DOHH2 (cell line): Measurements from ENCODE around the gene PYGO1.

Experiments used
- H3F3A ChIP-seq: fragments of 200-600 bp; sonication (generic), shearing (Covaris generic); 2 replicates; pipeline ENCODE4 v1.6.0; 2016; ENCODE audit warnings: antibody characterized with exemption, mild to moderate bottlenecking; ENCODE audit not compliant: control insufficient read depth, insufficient read depth
- H3K27ac ChIP-seq: fragments of 200-600 bp; sonication (generic); 2 replicates; pipeline ENCODE4 v1.5.1; 2014; ENCODE audit warnings: low read depth, mild to moderate bottlenecking, low read length, moderate library complexity
- H3K27me3 ChIP-seq: fragments of 200-600 bp; sonication (generic); 2 replicates; pipeline ENCODE4 v1.6.1; 2014; ENCODE audit warnings: mild to moderate bottlenecking, low read length, mixed read lengths; ENCODE audit not compliant: control insufficient read depth
- H3K36me3 ChIP-seq: fragments of 200-600 bp; sonication (generic); 2 replicates; pipeline ENCODE4 v1.6.1; 2014; ENCODE audit warnings: mild to moderate bottlenecking, low read length, moderate library complexity, mixed read lengths; ENCODE audit not compliant: control insufficient read depth
- H3K4me1 ChIP-seq: fragments of 200-600 bp; sonication (generic); 2 replicates; pipeline ENCODE4 v1.6.1; 2014; ENCODE audit warnings: mild to moderate bottlenecking, low read length, mixed read lengths; ENCODE audit not compliant: control insufficient read depth
- H3K4me2 ChIP-seq: fragments of 200-600 bp; sonication (generic); 2 replicates; pipeline ENCODE4 v1.6.0; 2014; ENCODE audit warnings: mild to moderate bottlenecking, low read length, moderate library complexity
- H3K4me3 ChIP-seq: fragments of 200-600 bp; sonication (generic); 2 replicates; pipeline ENCODE4 v1.5.1; 2014; ENCODE audit warnings: mild to moderate bottlenecking, low read length, mixed read lengths
- H3K79me2 ChIP-seq: fragments of 200-600 bp; sonication (generic); 2 replicates; pipeline ENCODE4 v1.6.1; 2014; ENCODE audit warnings: mild to moderate bottlenecking, low read length, mixed read lengths; ENCODE audit not compliant: control insufficient read depth
- H3K9me2 ChIP-seq: fragments of 200-600 bp; sonication (generic); replicated peaks from 2 replicates; pipeline ENCODE4 v1.6.1; 2014; ENCODE audit warnings: mild to moderate bottlenecking, low read length, mixed read lengths; ENCODE audit not compliant: control insufficient read depth
- H3K9me3 ChIP-seq: fragments of 200-600 bp; sonication (generic); 2 replicates; pipeline ENCODE4 v1.6.1; 2014; ENCODE audit warnings: antibody characterized with exemption, low read length, mixed read lengths; ENCODE audit not compliant: control insufficient read depth, insufficient read depth
- H4K20me1 ChIP-seq: fragments of 200-600 bp; sonication (generic); 2 replicates; pipeline ENCODE4 v1.6.0; 2014; ENCODE audit warnings: low read depth, mild to moderate bottlenecking, antibody characterized with exemption, low read length, moderate library complexity; ENCODE audit not compliant: control insufficient read depth, insufficient read depth
- EZH2phosphoT487 ChIP-seq: fragments of 200-600 bp; sonication (generic); IDR thresholded peaks from 2 replicates; pipeline ENCODE4 v1.6.1; 2017; ENCODE audit warnings: borderline replicate concordance, mild to moderate bottlenecking, antibody characterized with exemption, low read length, moderate library complexity, mixed read lengths
- TF ChIP-seq, protein P1 (sequence below): fragments of 200-600 bp; sonication (generic); IDR thresholded peaks from one replicate; pipeline ENCODE4 v1.5.1; 2014; ENCODE audit warnings: antibody characterized with exemption, mild to moderate bottlenecking, low read depth, low read length; ENCODE audit not compliant: poor library complexity, severe bottlenecking

The PYGO1 gene

DNA sequence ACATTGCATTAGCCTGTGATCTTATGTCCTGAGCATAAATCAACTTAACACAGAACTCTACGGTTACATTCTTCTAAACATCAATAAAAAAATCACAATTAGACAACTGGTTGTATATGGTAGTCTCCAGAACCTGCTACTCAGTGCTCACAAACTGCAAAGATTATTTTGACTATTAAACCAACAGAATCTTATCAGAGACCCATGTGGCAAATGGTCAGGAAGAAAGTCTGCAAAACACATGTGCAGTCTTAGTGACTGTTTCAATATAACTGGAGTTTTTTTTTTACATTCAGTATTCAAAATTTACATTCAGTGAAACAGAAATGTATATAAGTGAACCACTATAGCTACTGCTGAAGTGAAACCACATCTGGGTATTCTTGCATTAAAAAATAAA lies 27.3 kb upstream of the PYGO1 start:
- Histone ChIP-seq H3K4me1 (no peaks in the 10 kb centered on the region), H3K9me2 (no peaks in the 10 kb centered on the region), H3K9me3 (no peaks in the 10 kb centered on the region), H3F3A (no peaks in the 10 kb centered on the region), H3K4me3 (no peak overlapping the region), H3K4me2 (no peak overlapping the region), H3K27me3 (peaks cover 14% of the 10 kb centered on the region; the same call in 1 of the 2 replicates), H3K27ac (no peak overlapping the region), H3K79me2 (no peaks in the 10 kb centered on the region), H4K20me1 (no peaks in the 10 kb centered on the region), H3K36me3 (no peaks in the 10 kb centered on the region)
- TF ChIP-seq, protein P1, sequence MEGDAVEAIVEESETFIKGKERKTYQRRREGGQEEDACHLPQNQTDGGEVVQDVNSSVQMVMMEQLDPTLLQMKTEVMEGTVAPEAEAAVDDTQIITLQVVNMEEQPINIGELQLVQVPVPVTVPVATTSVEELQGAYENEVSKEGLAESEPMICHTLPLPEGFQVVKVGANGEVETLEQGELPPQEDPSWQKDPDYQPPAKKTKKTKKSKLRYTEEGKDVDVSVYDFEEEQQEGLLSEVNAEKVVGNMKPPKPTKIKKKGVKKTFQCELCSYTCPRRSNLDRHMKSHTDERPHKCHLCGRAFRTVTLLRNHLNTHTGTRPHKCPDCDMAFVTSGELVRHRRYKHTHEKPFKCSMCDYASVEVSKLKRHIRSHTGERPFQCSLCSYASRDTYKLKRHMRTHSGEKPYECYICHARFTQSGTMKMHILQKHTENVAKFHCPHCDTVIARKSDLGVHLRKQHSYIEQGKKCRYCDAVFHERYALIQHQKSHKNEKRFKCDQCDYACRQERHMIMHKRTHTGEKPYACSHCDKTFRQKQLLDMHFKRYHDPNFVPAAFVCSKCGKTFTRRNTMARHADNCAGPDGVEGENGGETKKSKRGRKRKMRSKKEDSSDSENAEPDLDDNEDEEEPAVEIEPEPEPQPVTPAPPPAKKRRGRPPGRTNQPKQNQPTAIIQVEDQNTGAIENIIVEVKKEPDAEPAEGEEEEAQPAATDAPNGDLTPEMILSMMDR: no peak
- TF ChIP-seq EZH2phosphoT487: no peak

DNA sequence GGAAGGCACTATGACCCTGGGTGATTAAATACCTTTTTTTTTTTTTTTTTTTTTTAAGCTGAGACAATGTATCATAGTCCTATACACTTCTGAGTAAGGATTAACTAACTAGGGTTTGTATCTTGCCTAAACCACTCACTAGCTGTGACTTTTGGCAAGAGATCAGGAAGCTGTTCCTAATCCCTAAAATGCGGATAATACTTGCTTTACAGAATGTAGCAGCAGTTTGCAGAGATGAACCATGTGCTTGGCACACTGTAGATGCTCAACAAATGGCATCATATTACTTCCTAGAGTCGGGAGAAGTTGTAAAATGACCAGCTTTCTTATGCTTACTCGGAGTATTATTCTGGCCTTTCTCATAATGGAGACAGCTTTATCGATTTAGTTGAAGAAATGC lies 25.6 kb upstream of the PYGO1 start:
- H3K9me3 ChIP-seq: no peaks in the 10 kb centered on the region
- H3K27me3 ChIP-seq: peaks cover 14% of the 10 kb centered on the region; the same call in 1 of the 2 replicates
- TF ChIP-seq EZH2phosphoT487: no peak
- TF ChIP-seq, protein P1: no peak
- no peak overlapping the region for H3K4me3 ChIP-seq
- H3K4me1 ChIP-seq: no peaks in the 10 kb centered on the region
- no peaks in the 10 kb centered on the region for H3K79me2 ChIP-seq
- no peak overlapping the region for H3K27ac ChIP-seq
- no peaks in the 10 kb centered on the region for H3K9me2 ChIP-seq
- H3K36me3 ChIP-seq: no peaks in the 10 kb centered on the region
- H4K20me1 ChIP-seq: no peaks in the 10 kb centered on the region
- no peaks in the 10 kb centered on the region for H3F3A ChIP-seq
- no peak overlapping the region for H3K4me2 ChIP-seq

DNA sequence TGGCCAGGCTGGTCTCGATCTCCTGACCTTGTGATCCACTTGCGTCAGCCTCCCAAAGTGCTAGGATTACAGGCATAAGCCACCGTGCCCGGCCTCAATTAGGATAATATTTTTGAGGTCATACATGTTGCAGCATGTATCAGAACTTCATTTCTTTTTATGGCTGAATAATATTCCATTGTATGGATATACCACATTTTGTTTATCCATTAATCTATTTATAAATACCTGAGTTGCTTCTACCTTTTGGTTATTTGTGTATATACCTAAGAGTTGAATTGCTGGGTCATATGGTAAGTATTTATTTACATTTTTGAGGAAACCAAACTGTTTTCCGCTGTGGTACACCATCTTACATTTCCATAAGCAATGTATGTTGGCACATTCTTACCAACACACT lies 18.1 kb upstream of the PYGO1 start:
- no peak overlapping the region for H3K4me3 ChIP-seq
- no peaks in the 10 kb centered on the region for H3K27me3 ChIP-seq
- no peaks in the 10 kb centered on the region for H3K79me2 ChIP-seq
- H3K4me2 ChIP-seq: no peak overlapping the region
- no peaks in the 10 kb centered on the region for H3K9me3 ChIP-seq
- no peak overlapping the region for H3K27ac ChIP-seq
- H3F3A ChIP-seq: no peaks in the 10 kb centered on the region
- no peaks in the 10 kb centered on the region for H4K20me1 ChIP-seq
- H3K4me1 ChIP-seq: no peaks in the 10 kb centered on the region
- H3K36me3 ChIP-seq: no peaks in the 10 kb centered on the region
- TF ChIP-seq EZH2phosphoT487: no peak
- TF ChIP-seq, protein P1: no peak
- no peaks in the 10 kb centered on the region for H3K9me2 ChIP-seq

DNA sequence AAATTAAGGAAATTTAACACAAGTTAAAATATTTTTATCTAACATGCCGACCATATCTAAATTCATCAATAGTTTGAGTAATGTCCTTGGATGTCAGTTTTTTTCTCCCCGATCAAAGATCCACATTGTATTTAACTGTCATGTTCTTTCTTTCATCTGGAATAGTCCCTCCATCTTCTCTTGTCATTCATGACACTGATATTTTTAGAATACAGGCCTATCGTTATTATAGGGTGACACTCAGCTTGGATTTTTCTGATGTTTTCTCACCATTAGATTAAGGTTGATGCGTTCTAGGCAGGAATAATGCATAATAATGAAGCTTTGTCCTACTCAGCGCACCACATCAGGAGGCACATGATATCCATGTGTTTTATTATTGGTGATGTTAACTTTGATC lies 13.2 kb upstream of the PYGO1 start:
- Histone ChIP-seq H4K20me1 (no peaks in the 10 kb centered on the region), H3K79me2 (no peaks in the 10 kb centered on the region), H3K36me3 (no peaks in the 10 kb centered on the region), H3K4me3 (no peak overlapping the region), H3K4me2 (no peak overlapping the region), H3K9me2 (no peaks in the 10 kb centered on the region), H3K4me1 (no peaks in the 10 kb centered on the region), H3F3A (no peaks in the 10 kb centered on the region), H3K27ac (no peak overlapping the region), H3K9me3 (no peaks in the 10 kb centered on the region), H3K27me3 (no peaks in the 10 kb centered on the region)
- TF ChIP-seq, protein P1: no peak
- TF ChIP-seq EZH2phosphoT487: no peak
